SK-N-SH (cell line): Measurements from ENCODE around the gene H2BW2. TPM values are rescaled to one million over a fixed set of nuclear protein-coding genes. Genes with fewer than 3 reads are reported as not detected.
"Not testable (repeated sequence)": the region's sequence is repeated elsewhere in the genome, so short reads cannot be mapped to it uniquely, and the experiment has no call there.

Source experiments
- CTCF ChIA-PET: fragments of 300-600, 350-600 bp; formaldehyde crosslinking; extraction: SDS; loops from one replicate; lab custom pipeline; 2021; lab: Yijun Ruan, JAX
- POLR2A ChIA-PET: fragments of 350-600 bp; sonication (Branson Sonifier 250); formaldehyde crosslinking; extraction: SDS; loops from one replicate; lab custom pipeline; 2020; ENCODE audit warnings: antibody characterized with exemption, inconsistent platforms; lab: Yijun Ruan, JAX
- DNase-seq: peaks from one replicate; pipeline ENCODE4 v3.0.0; 2012
- H2AFZ ChIP-seq: fragments of 200-600 bp; sonication (generic); 2 replicates; pipeline ENCODE4 v1.8.1; 2016; ENCODE audit warnings: antibody characterized with exemption, mild to moderate bottlenecking, low read depth
- H3F3A ChIP-seq: fragments of 200-600 bp; sonication (generic); replicated peaks from 2 replicates; pipeline ENCODE3; 2016; ENCODE audit warnings: antibody characterized with exemption, mild to moderate bottlenecking; ENCODE audit not compliant: insufficient read depth
- H3K27ac ChIP-seq, 2 experiments: fragments of 200-500 bp in 1 of 2; fragments of 200-600 bp in 1 of 2; sonication (Bioruptor generic) in 1 of 2; sonication (generic), shearing (Covaris generic) in 1 of 2; 2 replicates each; pipeline versions ENCODE4 v1.5.1 to v1.6.1; 2014 to 2016; ENCODE audit warnings: low read depth in 2 of 2, inconsistent platforms in 1 of 2, low read length in 1 of 2, mild to moderate bottlenecking in 1 of 2, mixed read lengths in 1 of 2
- H3K27me3 ChIP-seq: fragments of 200-600 bp; sonication (generic), shearing (Covaris generic); 2 replicates; pipeline ENCODE4 v1.6.1; 2016; ENCODE audit warnings: mixed run types; ENCODE audit not compliant: insufficient read depth
- H3K36me3 ChIP-seq, 2 experiments: fragments of 200-500 bp in 1 of 2; fragments of 200-600 bp in 1 of 2; sonication (Bioruptor generic) in 1 of 2; sonication (generic) in 1 of 2; replicated peaks in 1 of 2; 2 replicates each; pipeline versions ENCODE3 to v1.5.1; 2014 to 2016; ENCODE audit warnings: low read length in 1 of 2, mild to moderate bottlenecking in 1 of 2; ENCODE audit not compliant: insufficient read depth in 2 of 2, control insufficient read depth in 1 of 2
- H3K4me1 ChIP-seq, 2 experiments: fragments of 200-500 bp in 1 of 2; fragments of 200-600 bp in 1 of 2; sonication (Bioruptor generic) in 1 of 2; sonication (generic), shearing (Covaris generic) in 1 of 2; 2 replicates each; pipeline versions ENCODE4 v1.5.1 to v1.6.1; 2014 to 2016; ENCODE audit warnings: low read depth in 1 of 2, low read length in 1 of 2, mixed run types in 1 of 2; ENCODE audit not compliant: insufficient read depth in 2 of 2, control insufficient read depth in 1 of 2
- H3K4me2 ChIP-seq: fragments of 200-600 bp; sonication (generic), shearing (Covaris generic); 2 replicates; pipeline ENCODE4 v1.6.1; 2017; ENCODE audit warnings: mixed run types
- H3K4me3 ChIP-seq, 2 experiments: fragments of 200-500 bp in 1 of 2; fragments of 200-600 bp in 1 of 2; sonication (Bioruptor generic) in 1 of 2; sonication (generic), shearing (Covaris generic) in 1 of 2; 2 replicates each; pipeline versions ENCODE4 v1.5.1 to v1.8.1; 2014 to 2016; ENCODE audit warnings: low read depth in 2 of 2, inconsistent platforms in 1 of 2, low read length in 1 of 2, mild to moderate bottlenecking in 1 of 2, mixed read lengths in 1 of 2, moderate library complexity in 1 of 2
- H3K79me2 ChIP-seq: fragments of 200-600 bp; sonication (generic); 2 replicates; pipeline ENCODE4 v1.8.1; 2017; ENCODE audit warnings: mild to moderate bottlenecking; ENCODE audit not compliant: insufficient read depth
- H3K9ac ChIP-seq: fragments of 200-600 bp; sonication (generic); 2 replicates; pipeline ENCODE4 v1.6.1; 2017; ENCODE audit warnings: mixed run types
- H3K9me2 ChIP-seq: fragments of 200-600 bp; sonication (generic); 2 replicates; pipeline ENCODE4 v1.6.1; 2017; ENCODE audit warnings: mixed run types
- H3K9me3 ChIP-seq: fragments of 200-600 bp; sonication (generic); 2 replicates; pipeline ENCODE4 v1.6.1; 2017; ENCODE audit warnings: mixed run types, mild to moderate bottlenecking, moderate library complexity
- H4K20me1 ChIP-seq: fragments of 200-600 bp; sonication (generic); 2 replicates; pipeline ENCODE4 v1.6.1; 2017; ENCODE audit warnings: mild to moderate bottlenecking, mixed run types; ENCODE audit not compliant: insufficient read depth
- CTCF ChIP-seq: fragments of 200-600 bp; sonication (generic); IDR thresholded peaks from 2 replicates; pipeline ENCODE4 v1.6.1; 2017; ENCODE audit warnings: antibody characterized with exemption, mild to moderate bottlenecking, moderate library complexity
- EP300 ChIP-seq, 2 experiments: IDR thresholded peaks; 2 replicates each; pipeline versions ENCODE4 v1.4.0 to v1.6.1; 2012; ENCODE audit warnings: borderline replicate concordance in 1 of 2, low read depth in 1 of 2, low read length in 1 of 2
- IRF3 ChIP-seq: fragments of 150-350 bp; IDR thresholded peaks from 2 replicates; pipeline ENCODE4 v1.6.1; 2016; ENCODE audit warnings: mild to moderate bottlenecking, low read depth, low read length
- MEF2A ChIP-seq: IDR thresholded peaks from 2 replicates; pipeline ENCODE4 v1.4.0; 2012; ENCODE audit warnings: low read depth, borderline replicate concordance
- MXI1 ChIP-seq: IDR thresholded peaks from 2 replicates; pipeline ENCODE4 v1.6.1; 2012; ENCODE audit warnings: mild to moderate bottlenecking, low read depth, low read length, improper control_type of control experiment
- NRF1 ChIP-seq: IDR thresholded peaks from 2 replicates; pipeline ENCODE4 v1.6.1; 2012; ENCODE audit warnings: low read depth, mild to moderate bottlenecking, low read length
- POLR2AphosphoS5 ChIP-seq: IDR thresholded peaks from 2 replicates; pipeline ENCODE4 v1.6.1; 2012; ENCODE audit warnings: low read depth, low read length
- RAD21 ChIP-seq: IDR thresholded peaks from 2 replicates; pipeline ENCODE4 v1.6.1; 2012; ENCODE audit warnings: mild to moderate bottlenecking, low read length
- RCOR1 ChIP-seq: fragments of 150-350 bp; IDR thresholded peaks from 2 replicates; pipeline ENCODE4 v1.6.1; 2017; ENCODE audit warnings: antibody characterized with exemption, low read length
- RFX5 ChIP-seq: IDR thresholded peaks from 2 replicates; pipeline ENCODE4 v1.6.1; 2012; ENCODE audit warnings: mild to moderate bottlenecking, improper control_type of control experiment, low read length
- SIN3A ChIP-seq: IDR thresholded peaks from 2 replicates; pipeline ENCODE4 v1.6.1; 2012; ENCODE audit warnings: low read depth, mild to moderate bottlenecking, low read length, moderate library complexity, borderline replicate concordance
- SMC3 ChIP-seq: IDR thresholded peaks from 2 replicates; pipeline ENCODE4 v1.6.1; 2012; ENCODE audit warnings: low read depth, low read length, improper control_type of control experiment
- TAF1 ChIP-seq: IDR thresholded peaks from 2 replicates; pipeline ENCODE4 v1.6.1; 2012; ENCODE audit warnings: low read depth, mild to moderate bottlenecking, low read length, moderate library complexity, borderline replicate concordance
- TCF12 ChIP-seq: IDR thresholded peaks from 2 replicates; pipeline ENCODE4 v1.4.0; 2012
- YY1 ChIP-seq: IDR thresholded peaks from 2 replicates; pipeline ENCODE4 v1.4.0; 2012; ENCODE audit warnings: low read depth, mild to moderate bottlenecking
- WGBS: methylation state at CpG from one replicate; pipeline ENCODE4 v1.1.6; 2017; ENCODE audit warnings: low lambda C conversion rate; 5-methylcytosine and 5-hydroxymethylcytosine counted together
- polyA plus RNA-seq, 3 experiments: library from polyadenylated mRNA; depleted of rRNA; stranded (reverse); fragments of >200 nt; gene quantifications; 2 replicates each; pipeline ENCODE4 v1.2.3, GENCODE V29; 2012

Gene H2BW2
- polyA plus RNA-seq, 1 of the 3 experiments (the other 2 are of a cell fraction), result not detected

GRCh38 chrX:104013158-104013557 lies 26.6 kb upstream of the H2BW2 start:
- H3K9ac ChIP-seq, result no peak overlapping the region
- no CpG with 5 or more reads among the region's 24 CpGs for WGBS
- CTCF ChIA-PET, result no interaction called here
- no peak for TF ChIP-seq RFX5
- no peak for TF ChIP-seq EP300 (IDR thresholded peaks at IDR 0.05; ENCODE audit: borderline replicate concordance in 1 of 2, low read depth in 1 of 2, low read length in 1 of 2)
- TF ChIP-seq IRF3, result no peak
- no peak for TF ChIP-seq RCOR1
- no peak for TF ChIP-seq RAD21
- no peak for TF ChIP-seq TCF12
- no peak for TF ChIP-seq MEF2A
- no peak for TF ChIP-seq POLR2AphosphoS5
- TF ChIP-seq MXI1, result no peak
- no peak for TF ChIP-seq CTCF
- TF ChIP-seq TAF1, result no peak
- POLR2A ChIA-PET, result no interaction called here
- DNase-seq, result no peak
- H3F3A ChIP-seq, result no peaks in the 10 kb centered on the region
- peaks cover 47% of the 10 kb centered on the region for H3K27me3 ChIP-seq
- no peaks in the 10 kb centered on the region for H3K9me3 ChIP-seq
- no peaks in the 10 kb centered on the region for H3K9me2 ChIP-seq
- no peak overlapping the region for H3K4me2 ChIP-seq
- no peak overlapping the region for H3K4me3 ChIP-seq
- H3K4me1 ChIP-seq, result no peaks in the 10 kb centered on the region
- H2AFZ ChIP-seq, result no peak overlapping the region
- no peaks in the 10 kb centered on the region for H4K20me1 ChIP-seq
- no peak overlapping the region for H3K27ac ChIP-seq
- H3K79me2 ChIP-seq, result no peaks in the 10 kb centered on the region
- no peaks in the 10 kb centered on the region for H3K36me3 ChIP-seq

- no peak within 1 kb of the TSS for H3K4me2 ChIP-seq
- no peak for TF ChIP-seq MEF2A
- no peak for TF ChIP-seq CTCF
- no peak for TF ChIP-seq SIN3A
- TF ChIP-seq SMC3, result no peak
- no peak for TF ChIP-seq EP300 (IDR thresholded peaks at IDR 0.05; ENCODE audit: borderline replicate concordance in 1 of 2, low read depth in 1 of 2, low read length in 1 of 2)
- no peak for TF ChIP-seq NRF1
- TF ChIP-seq YY1, result no peak
- TF ChIP-seq, all 33 proteins: peak for 0
- no peaks in the 10 kb centered on the region for H3F3A ChIP-seq
- no peaks in the 10 kb centered on the region for H3K9me3 ChIP-seq
- no peak for DNase-seq
- WGBS, result 72% methylated on average over 13 of the region's 20 CpGs
- no peak within 1 kb of the TSS for H3K27ac ChIP-seq
- no peak within 1 kb of the TSS for H3K4me3 ChIP-seq
- POLR2A ChIA-PET, result no interaction called here
- H3K36me3 ChIP-seq, result no peaks in the 10 kb centered on the region
- H4K20me1 ChIP-seq, result no peaks in the 10 kb centered on the region
- H3K9me2 ChIP-seq, result no peaks in the 10 kb centered on the region
- H3K27me3 ChIP-seq, result peaks cover 47% of the 10 kb centered on the region
- no peak within 1 kb of the TSS for H2AFZ ChIP-seq
- CTCF ChIA-PET, result interaction anchor here (1.7 kb wide), 1 partner anchor 168 kb away, joined by 3 read pairs; no protein-coding TSS in a partner anchor
- no peak within 1 kb of the TSS for H3K9ac ChIP-seq
- H3K4me1 ChIP-seq, result no peaks in the 10 kb centered on the region
- H3K79me2 ChIP-seq, result no peaks in the 10 kb centered on the region
Observed at GRCh38 chrX:104013606-104014005, 26.1 kb upstream of the H2BW2 start, which contains the start of gene H2BW1. H2BW1 (minus strand) TSS chrX:104013708; CDS start chrX:104013576, 132 bp downstream.

- H3K9me3 ChIP-seq, H3K36me3 ChIP-seq, H3K4me1 ChIP-seq, H3K4me2 ChIP-seq, H3K9me2 ChIP-seq, H2AFZ ChIP-seq, H3K4me3 ChIP-seq, DNase-seq, CTCF ChIA-PET, H4K20me1 ChIP-seq, H3K27ac ChIP-seq, POLR2A ChIA-PET, H3F3A ChIP-seq, H3K79me2 ChIP-seq, H3K9ac ChIP-seq: not testable (repeated sequence)
- H3K27me3 ChIP-seq, result peaks cover 41% of the 10 kb centered on the region
- WGBS, result 10% methylated on average over 8 of the region's 8 CpGs
Observed at GRCh38 chrX:104015576-104015975, 24.2 kb upstream of the H2BW2 start.
